DOHH2 (cell line): Measurements from ENCODE around the gene TUT1.
"Not testable (repeated sequence)": the region's sequence is repeated elsewhere in the genome, so short reads cannot be mapped to it uniquely, and the experiment has no call there.

Source experiments
- H3F3A ChIP-seq: fragments of 200-600 bp; sonication (generic), shearing (Covaris generic); 2 replicates; pipeline ENCODE4 v1.6.0; 2016; ENCODE audit warnings: antibody characterized with exemption, mild to moderate bottlenecking; ENCODE audit not compliant: control insufficient read depth, insufficient read depth
- H3K27ac ChIP-seq: fragments of 200-600 bp; sonication (generic); 2 replicates; pipeline ENCODE4 v1.5.1; 2014; ENCODE audit warnings: low read depth, mild to moderate bottlenecking, low read length, moderate library complexity
- H3K27me3 ChIP-seq: fragments of 200-600 bp; sonication (generic); 2 replicates; pipeline ENCODE4 v1.6.1; 2014; ENCODE audit warnings: mild to moderate bottlenecking, low read length, mixed read lengths; ENCODE audit not compliant: control insufficient read depth
- H3K36me3 ChIP-seq: fragments of 200-600 bp; sonication (generic); 2 replicates; pipeline ENCODE4 v1.6.1; 2014; ENCODE audit warnings: mild to moderate bottlenecking, low read length, moderate library complexity, mixed read lengths; ENCODE audit not compliant: control insufficient read depth
- H3K4me1 ChIP-seq: fragments of 200-600 bp; sonication (generic); 2 replicates; pipeline ENCODE4 v1.6.1; 2014; ENCODE audit warnings: mild to moderate bottlenecking, low read length, mixed read lengths; ENCODE audit not compliant: control insufficient read depth
- H3K4me2 ChIP-seq: fragments of 200-600 bp; sonication (generic); 2 replicates; pipeline ENCODE4 v1.6.0; 2014; ENCODE audit warnings: mild to moderate bottlenecking, low read length, moderate library complexity
- H3K4me3 ChIP-seq: fragments of 200-600 bp; sonication (generic); 2 replicates; pipeline ENCODE4 v1.5.1; 2014; ENCODE audit warnings: mild to moderate bottlenecking, low read length, mixed read lengths
- H3K79me2 ChIP-seq: fragments of 200-600 bp; sonication (generic); 2 replicates; pipeline ENCODE4 v1.6.1; 2014; ENCODE audit warnings: mild to moderate bottlenecking, low read length, mixed read lengths; ENCODE audit not compliant: control insufficient read depth
- H3K9me2 ChIP-seq: fragments of 200-600 bp; sonication (generic); replicated peaks from 2 replicates; pipeline ENCODE4 v1.6.1; 2014; ENCODE audit warnings: mild to moderate bottlenecking, low read length, mixed read lengths; ENCODE audit not compliant: control insufficient read depth
- H3K9me3 ChIP-seq: fragments of 200-600 bp; sonication (generic); 2 replicates; pipeline ENCODE4 v1.6.1; 2014; ENCODE audit warnings: antibody characterized with exemption, low read length, mixed read lengths; ENCODE audit not compliant: control insufficient read depth, insufficient read depth
- H4K20me1 ChIP-seq: fragments of 200-600 bp; sonication (generic); 2 replicates; pipeline ENCODE4 v1.6.0; 2014; ENCODE audit warnings: low read depth, mild to moderate bottlenecking, antibody characterized with exemption, low read length, moderate library complexity; ENCODE audit not compliant: control insufficient read depth, insufficient read depth
- CTCF ChIP-seq: fragments of 200-600 bp; sonication (generic); IDR thresholded peaks from one replicate; pipeline ENCODE4 v1.5.1; 2014; ENCODE audit warnings: antibody characterized with exemption, mild to moderate bottlenecking, low read depth, low read length; ENCODE audit not compliant: poor library complexity, severe bottlenecking
- EZH2phosphoT487 ChIP-seq: fragments of 200-600 bp; sonication (generic); IDR thresholded peaks from 2 replicates; pipeline ENCODE4 v1.6.1; 2017; ENCODE audit warnings: borderline replicate concordance, mild to moderate bottlenecking, antibody characterized with exemption, low read length, moderate library complexity, mixed read lengths

Gene TUT1

GRCh38 chr11:62567018-62567633 is 24.2 kb downstream of the TUT1 start:
- peaks cover 27% of the 10 kb centered on the region for H3K4me1 ChIP-seq
- no peak overlapping the region for H3K27ac ChIP-seq
- peaks cover 71% of the 10 kb centered on the region for H3K79me2 ChIP-seq
- no peak for TF ChIP-seq EZH2phosphoT487
- no peak for TF ChIP-seq CTCF
- peaks cover 17% of the 10 kb centered on the region for H3F3A ChIP-seq
- no peaks in the 10 kb centered on the region for H3K27me3 ChIP-seq
- H3K4me3 ChIP-seq: no peak overlapping the region
- no peaks in the 10 kb centered on the region for H3K9me3 ChIP-seq
- H3K9me2 ChIP-seq: no peaks in the 10 kb centered on the region
- peaks cover 91% of the 10 kb centered on the region for H3K36me3 ChIP-seq
- H3K4me2 ChIP-seq: no peak overlapping the region
- peaks cover 2% of the 10 kb centered on the region; the same call in 1 of the 2 replicates for H4K20me1 ChIP-seq

- Histone ChIP-seq H3K9me2 (no peaks in the 10 kb centered on the region), H3F3A (peaks cover 17% of the 10 kb centered on the region), H3K36me3 (peaks cover 89% of the 10 kb centered on the region), H3K27ac (no peak overlapping the region), H4K20me1 (no peaks in the 10 kb centered on the region), H3K4me3 (no peak overlapping the region), H3K27me3 (no peaks in the 10 kb centered on the region), H3K4me1 (peaks cover 18% of the 10 kb centered on the region), H3K9me3 (no peaks in the 10 kb centered on the region), H3K79me2 (peaks cover 63% of the 10 kb centered on the region), H3K4me2 (no peak overlapping the region)
- TF ChIP-seq CTCF (no peak), EZH2phosphoT487 (no peak)
These were observed 25.1 kb downstream of the TUT1 start for GRCh38 chr11:62566247-62566646.

GRCh38 chr11:62565100-62565802 is 26.1 kb downstream of the TUT1 start:
- Histone ChIP-seq H4K20me1 (0 out of 2 replicates have a peak, but pooled peaks cover 5% of the 10 kb centered on the region), H3K4me1 (peaks cover 16% of the 10 kb centered on the region), H3K4me2 (no peak overlapping the region), H3K9me3 (no peaks in the 10 kb centered on the region), H3K36me3 (peaks cover 89% of the 10 kb centered on the region), H3K27ac (no peak overlapping the region), H3K4me3 (no peak overlapping the region), H3K27me3 (no peaks in the 10 kb centered on the region), H3F3A (peaks cover 22% of the 10 kb centered on the region), H3K79me2 (peaks cover 53% of the 10 kb centered on the region), H3K9me2 (no peaks in the 10 kb centered on the region)
- TF ChIP-seq CTCF (no peak), EZH2phosphoT487 (no peak)

DNA sequence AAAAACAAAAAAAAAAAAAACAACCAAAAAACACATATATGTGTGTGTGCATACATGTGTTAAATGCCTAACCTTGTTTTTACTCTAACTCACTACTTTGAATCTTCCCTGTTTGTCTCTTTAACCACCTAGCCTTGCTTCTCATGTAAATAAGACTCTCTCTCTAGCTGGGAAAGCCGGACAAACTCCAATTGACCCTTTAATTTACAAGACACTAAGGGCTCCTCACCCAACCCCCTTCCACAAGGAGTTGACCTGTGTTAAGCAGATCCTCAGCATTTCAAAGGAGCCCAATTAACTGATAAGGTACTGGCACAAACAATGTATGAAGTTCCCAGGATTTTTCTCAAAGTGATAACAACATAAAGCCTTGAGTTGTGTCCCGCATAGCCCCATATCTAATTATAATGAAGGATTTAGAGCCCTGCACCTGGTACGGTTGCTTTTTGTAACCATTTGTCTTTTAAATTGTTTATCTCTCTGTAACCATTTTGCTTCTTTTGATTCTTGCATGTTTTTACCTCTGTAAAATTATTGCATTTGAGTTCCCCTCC is 29.6 kb downstream of the TUT1 start:
- Histone ChIP-seq H3F3A (peaks cover 46% of the 10 kb centered on the region), H3K36me3 (peaks cover 92% of the 10 kb centered on the region), H3K79me2 (peaks cover 23% of the 10 kb centered on the region), H3K4me1 (peaks cover 43% of the 10 kb centered on the region)
- not testable (repeated sequence) for H3K9me3 ChIP-seq, H3K27me3 ChIP-seq, H3K4me3 ChIP-seq, H3K9me2 ChIP-seq, H3K4me2 ChIP-seq, H3K27ac ChIP-seq, H4K20me1 ChIP-seq
